Endometrium (tissue), 2 donors: ENCODE results near the gene PTPRF.

Source experiments
- FAIRE-seq: peaks from 2 replicates; lab custom pipeline; 2012; peaks lifted over from hg19 to GRCh38; lab: Jason Lieb, UNC
- donor health status: control.
- donor health status: control.

Gene PTPRF

DNA sequence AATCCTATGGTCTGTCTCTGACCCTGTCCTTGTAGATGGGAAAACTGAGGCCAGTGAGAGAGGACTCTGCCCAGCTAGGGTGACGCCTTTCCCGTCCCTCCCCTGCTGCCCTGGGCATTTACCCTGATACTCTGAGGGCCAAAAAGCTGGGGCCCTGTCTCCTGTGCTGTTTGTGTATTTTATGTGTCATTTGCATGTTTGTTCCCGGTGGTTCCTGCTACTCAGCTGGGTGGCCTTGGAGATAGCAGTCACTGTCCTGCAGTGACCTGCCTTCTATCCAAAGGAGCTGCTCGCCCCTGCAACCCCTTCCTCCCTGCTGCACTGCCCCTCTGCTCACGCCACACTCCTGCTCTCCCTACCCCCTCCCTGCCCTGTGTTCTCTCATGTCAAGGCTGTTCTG is 78.1 kb downstream of the PTPRF start:
- no peak for FAIRE-seq

DNA sequence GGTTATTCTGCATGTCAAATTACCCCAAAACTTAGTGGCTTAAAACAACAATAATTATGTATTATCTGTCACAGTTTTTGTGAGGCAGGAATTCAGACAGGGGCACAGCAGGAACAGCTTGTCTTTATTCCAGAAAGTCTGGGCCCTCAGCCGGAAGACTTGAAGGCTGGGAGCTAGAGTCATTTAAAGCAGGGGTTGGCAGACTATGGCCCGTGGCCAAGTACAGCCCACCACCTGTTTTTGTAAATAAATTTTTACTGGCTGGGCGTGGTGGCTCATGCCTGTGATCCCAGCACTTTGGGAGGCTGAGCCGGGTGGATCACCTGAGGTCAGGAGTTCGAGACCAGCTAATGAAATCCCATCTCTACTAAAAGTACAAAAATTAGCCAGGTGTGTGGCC is 79.7 kb downstream of the PTPRF start:
- FAIRE-seq: no peak

DNA sequence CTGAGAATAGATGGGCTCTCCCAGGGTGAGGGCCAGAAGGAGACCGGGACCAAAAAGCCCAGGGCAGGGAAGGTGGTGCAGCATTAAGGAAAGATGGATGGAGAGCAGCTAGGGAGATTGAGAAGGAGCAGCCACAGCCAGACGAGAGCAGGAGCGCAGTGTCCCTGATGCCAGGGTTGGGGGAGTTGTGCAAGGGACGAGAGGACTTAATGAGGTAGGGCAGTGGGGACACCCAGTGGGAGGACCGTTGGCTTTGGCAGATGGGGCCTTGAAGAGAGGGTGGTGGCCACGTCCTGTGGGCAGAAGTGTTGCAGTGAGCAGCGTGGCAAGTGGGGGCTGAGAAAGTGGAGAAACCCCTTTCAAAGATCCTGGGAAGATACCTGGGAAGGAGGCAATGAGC is 81.3 kb downstream of the PTPRF start:
- no peak for FAIRE-seq

DNA sequence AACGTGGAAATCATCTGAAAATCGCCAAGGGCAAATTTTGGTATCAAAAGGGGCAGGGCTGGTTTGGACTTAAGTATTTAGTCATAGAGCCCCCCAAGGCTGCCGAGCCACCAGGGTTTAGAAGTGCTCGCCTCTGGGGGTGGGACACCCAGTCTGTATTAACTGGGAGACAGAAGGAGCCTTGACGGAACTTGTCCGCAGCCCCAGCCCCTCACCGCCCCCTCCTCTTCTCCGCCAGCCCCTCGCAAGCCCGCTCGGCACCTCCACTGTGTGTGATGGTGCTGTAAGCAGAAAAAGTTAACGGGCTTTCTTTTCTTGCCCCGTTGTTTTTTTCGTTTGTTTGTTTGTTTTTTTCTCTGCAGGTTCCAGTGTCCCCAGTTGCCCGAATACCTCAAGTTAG is 81.7 kb downstream of the PTPRF start:
- FAIRE-seq: no peak

DNA sequence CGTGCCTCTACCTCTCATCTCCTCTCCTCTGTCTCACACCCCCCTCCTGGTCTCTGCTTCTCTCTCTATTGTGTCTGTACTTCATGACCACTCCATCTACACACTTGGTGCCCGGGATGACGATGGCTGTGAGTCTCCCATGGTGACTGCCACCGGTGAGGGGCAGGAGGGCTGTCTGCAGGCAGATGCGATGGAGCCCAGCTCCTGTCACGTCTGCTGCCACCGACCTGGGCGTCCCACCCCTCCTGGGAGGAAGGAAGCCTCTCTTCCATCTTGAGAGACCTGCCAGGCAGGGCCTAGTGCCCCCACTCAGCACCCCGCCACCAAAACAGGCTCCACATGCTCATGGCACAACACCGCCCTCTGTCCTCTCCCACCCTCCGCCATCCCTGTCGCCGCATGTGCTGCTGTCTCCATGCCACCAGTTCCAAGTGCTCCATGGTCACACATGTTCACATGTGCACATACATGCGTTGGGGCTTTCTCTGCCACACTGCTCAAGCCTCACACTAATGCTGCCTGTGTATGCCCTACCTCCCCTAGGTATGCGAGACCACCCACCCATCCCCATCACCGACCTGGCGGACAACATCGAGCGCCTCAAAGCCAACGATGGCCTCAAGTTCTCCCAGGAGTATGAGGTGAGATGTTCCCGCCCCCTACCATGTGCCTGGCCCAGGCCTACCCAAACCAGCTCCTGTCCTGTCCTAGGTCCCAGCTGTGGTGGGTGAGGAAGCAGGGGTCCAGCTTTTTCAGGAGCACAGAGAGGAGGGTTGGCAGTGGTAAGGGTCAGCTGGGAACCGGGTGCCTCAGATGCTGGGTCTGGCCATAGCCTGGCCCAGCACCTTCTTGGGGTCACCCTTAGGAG is 82.6 kb downstream of the PTPRF start:
- FAIRE-seq: no peak

DNA sequence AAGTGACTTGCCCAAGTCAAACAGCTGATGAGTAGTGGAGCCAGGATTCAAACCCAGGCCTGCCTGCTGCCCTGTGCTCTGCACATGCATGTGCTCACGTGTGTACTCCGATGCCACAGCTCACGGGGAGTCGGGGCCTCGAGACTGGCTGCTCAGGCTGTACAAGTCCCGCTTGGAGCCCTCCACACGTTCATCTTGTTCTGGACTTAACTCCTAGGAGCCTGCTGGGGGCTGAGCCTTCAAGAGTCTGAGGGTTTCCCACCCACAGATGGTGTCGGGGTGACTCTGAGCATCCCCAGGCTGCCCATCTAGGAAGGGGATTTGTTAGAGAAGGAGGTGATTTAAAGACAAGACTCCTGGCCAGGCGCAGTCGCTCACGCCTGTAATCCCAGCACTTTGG is 83.5 kb downstream of the PTPRF start:
- no peak for FAIRE-seq

DNA sequence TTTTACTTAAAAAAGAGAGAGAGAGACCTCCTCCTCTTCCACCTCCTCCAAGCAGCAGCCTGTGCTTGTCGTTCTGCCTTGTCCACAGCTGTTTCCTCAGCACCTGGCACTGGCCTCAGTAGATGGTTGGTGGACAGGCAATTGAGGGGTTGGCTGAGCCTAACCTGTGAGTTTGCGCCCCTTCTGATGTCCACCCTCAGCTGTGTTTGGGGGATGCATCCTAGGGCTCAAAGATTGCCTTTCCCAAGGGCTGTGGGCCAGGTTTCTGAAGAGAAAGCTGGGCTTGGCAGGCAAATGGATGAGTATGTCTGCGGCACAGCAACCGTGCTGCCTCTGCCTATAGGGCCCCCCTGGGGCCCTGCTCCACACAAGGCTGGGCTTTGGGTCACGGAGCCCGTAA is 84.2 kb downstream of the PTPRF start:
- FAIRE-seq: no peak

DNA sequence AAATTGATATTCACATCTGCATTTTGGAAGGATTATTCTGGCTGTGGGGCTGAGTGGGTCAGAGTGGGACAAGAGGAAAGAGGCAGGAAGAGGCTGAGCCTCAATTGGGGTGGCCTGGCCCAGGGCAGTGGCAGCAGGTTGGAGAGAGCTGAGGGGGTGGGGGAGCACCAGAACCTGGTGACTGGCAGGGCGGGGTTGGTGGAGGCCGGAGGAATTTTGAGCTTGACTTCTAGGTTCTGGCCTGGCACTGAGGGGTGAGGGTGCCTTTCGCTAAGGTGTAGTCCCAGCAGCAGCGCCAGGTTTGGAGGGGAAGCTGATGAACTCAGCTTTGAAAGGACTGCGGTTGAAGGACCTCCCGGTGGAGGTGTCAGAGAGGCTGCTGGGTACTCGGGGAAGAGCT is 85.7 kb downstream of the PTPRF start:
- no peak for FAIRE-seq

DNA sequence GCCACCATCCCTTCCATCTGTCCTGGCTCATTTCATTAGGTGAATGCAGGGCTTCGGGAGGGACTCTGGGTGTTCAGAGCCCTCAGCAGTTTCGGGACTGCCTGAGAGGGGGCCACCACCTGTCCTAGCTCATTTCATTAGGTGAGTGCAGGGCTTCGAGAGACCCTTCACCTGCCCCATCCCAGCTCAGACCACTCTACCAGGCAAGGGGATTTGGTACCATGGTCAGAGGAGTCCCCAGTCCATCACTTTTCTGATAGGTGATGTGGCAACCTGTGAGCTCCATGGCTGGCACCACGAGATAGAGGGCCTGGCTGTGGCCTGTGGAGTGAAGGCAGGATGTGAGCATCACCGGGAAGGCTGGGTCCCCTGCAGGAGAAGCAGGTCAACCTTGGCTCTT is 86.3 kb downstream of the PTPRF start:
- no peak for FAIRE-seq

DNA sequence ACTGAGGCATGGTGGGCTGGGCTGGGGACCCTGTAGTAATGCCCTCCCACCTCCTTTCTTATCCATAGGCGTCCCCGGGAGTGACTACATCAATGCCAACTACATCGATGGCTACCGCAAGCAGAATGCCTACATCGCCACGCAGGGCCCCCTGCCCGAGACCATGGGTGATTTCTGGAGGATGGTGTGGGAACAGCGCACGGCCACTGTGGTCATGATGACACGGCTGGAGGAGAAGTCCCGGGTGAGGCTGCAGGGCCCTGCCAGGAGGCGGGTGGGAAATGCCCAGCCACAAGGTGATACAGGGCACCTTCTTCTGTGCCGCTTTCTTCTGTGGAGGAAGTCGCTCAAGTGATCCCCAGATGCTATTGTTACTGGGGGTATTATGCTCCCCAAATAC is 87.0 kb downstream of the PTPRF start:
- FAIRE-seq: no peak

DNA sequence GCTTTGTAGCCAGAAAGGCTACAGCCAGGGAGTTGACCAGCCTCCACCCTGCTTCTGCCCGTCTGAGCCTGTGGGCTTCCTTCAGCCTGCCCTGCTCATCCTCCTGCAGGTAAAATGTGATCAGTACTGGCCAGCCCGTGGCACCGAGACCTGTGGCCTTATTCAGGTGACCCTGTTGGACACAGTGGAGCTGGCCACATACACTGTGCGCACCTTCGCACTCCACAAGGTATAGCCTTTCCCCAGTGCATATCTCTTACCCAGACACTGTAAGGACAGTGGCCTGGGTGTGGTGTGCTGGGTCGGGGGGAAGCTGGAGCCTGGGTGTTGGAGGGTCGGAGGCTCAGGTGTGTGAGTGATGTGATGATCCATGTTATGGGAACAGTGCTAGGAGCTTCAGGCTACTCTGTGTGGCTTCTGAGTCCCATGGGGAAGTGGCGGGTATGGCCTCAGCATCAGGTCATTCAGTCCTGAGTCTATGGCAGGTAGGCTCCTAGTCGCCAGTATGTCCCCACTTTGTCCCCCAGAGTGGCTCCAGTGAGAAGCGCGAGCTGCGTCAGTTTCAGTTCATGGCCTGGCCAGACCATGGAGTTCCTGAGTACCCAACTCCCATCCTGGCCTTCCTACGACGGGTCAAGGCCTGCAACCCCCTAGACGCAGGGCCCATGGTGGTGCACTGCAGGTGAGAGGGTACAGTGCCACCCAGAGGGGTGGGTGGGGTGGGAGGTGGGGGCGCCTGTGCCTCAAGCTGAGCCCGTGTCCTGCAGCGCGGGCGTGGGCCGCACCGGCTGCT is 88.0 kb downstream of the PTPRF start:
- no peak for FAIRE-seq

DNA sequence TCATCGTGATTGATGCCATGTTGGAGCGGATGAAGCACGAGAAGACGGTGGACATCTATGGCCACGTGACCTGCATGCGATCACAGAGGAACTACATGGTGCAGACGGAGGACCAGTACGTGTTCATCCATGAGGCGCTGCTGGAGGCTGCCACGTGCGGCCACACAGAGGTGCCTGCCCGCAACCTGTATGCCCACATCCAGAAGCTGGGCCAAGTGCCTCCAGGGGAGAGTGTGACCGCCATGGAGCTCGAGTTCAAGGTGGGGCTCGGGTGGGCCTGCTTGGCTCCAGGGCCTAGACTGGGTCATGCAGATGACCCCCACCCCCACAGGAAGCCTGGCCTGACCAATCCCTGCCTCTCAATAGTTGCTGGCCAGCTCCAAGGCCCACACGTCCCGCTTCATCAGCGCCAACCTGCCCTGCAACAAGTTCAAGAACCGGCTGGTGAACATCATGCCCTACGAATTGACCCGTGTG is 88.7 kb downstream of the PTPRF start:
- no peak for FAIRE-seq

DNA sequence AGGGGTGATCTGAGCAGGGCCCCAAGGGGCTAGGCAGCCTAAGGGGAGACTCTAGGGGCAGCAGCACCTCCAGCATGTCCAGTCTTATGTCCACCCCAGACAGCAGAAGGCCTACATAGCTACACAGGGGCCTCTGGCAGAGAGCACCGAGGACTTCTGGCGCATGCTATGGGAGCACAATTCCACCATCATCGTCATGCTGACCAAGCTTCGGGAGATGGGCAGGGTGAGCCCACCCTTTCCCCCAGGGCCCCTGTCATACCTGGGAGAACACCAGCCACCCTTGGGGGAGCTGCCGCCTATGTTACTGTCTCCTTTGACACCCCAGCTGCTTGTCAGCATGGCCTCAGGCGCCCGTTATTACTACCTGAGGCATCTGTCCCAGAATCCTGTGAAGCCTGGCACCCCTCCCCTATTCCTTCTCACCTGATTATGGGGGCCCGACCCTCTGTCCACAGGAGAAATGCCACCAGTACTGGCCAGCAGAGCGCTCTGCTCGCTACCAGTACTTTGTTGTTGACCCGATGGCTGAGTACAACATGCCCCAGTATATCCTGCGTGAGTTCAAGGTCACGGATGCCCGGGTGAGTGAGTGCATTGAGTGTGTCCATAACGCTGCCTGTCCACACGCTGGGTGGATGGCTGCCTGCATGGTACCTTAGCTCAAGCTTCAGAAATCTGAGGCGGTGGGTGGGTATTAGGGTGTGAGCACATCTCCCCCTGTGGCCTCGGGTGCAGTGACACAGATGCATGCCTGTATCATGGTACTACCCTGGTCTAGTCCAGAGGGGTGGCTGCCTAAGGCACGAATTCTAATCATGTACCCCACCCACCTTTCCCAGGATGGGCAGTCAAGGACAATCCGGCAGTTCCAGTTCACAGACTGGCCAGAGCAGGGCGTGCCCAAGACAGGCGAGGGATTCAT is 89.6 kb downstream of the PTPRF start:
- FAIRE-seq: no peak

DNA sequence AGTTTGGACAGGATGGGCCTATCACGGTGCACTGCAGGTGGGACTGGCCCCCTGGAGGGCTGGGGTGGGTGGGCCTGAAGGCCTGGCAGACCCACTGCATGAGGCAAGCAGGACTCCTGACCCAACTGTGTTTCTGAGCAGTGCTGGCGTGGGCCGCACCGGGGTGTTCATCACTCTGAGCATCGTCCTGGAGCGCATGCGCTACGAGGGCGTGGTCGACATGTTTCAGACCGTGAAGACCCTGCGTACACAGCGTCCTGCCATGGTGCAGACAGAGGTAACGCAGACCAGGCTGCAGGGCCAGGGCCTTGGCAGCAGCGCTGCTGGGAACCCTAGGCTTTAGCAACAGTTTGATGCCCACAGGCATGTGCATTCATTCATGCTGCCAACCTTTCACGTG is 90.3 kb downstream of the PTPRF start:
- no peak for FAIRE-seq

DNA sequence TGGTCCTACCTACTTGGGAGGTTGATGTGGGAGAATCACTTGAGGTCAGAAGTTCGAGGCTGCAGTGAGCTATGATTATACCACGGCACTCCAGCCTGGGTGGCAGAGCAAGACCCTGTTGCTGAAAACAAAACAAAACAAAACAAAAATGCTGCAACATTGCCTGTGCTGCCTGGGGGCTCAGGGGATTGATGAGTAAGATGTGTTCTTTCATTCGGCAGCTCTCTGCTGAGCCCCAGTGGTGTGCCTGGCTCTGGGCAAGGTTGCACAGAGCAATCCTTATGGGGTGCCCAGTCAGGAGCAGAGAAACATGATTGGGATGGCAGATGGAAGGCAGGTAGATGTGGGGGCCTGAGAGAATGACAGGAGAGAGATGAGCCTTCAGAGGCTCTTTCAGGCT is 90.7 kb downstream of the PTPRF start:
- no peak for FAIRE-seq

DNA sequence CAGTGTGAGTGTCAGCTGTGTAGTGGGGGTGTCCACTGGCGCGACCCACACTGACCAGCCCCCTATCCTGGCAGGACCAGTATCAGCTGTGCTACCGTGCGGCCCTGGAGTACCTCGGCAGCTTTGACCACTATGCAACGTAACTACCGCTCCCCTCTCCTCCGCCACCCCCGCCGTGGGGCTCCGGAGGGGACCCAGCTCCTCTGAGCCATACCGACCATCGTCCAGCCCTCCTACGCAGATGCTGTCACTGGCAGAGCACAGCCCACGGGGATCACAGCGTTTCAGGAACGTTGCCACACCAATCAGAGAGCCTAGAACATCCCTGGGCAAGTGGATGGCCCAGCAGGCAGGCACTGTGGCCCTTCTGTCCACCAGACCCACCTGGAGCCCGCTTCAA is 91.2 kb downstream of the PTPRF start:
- no peak for FAIRE-seq

DNA sequence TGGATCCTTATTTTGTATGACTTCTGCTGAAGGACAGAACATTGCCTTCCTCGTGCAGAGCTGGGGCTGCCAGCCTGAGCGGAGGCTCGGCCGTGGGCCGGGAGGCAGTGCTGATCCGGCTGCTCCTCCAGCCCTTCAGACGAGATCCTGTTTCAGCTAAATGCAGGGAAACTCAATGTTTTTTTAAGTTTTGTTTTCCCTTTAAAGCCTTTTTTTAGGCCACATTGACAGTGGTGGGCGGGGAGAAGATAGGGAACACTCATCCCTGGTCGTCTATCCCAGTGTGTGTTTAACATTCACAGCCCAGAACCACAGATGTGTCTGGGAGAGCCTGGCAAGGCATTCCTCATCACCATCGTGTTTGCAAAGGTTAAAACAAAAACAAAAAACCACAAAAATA is 91.8 kb downstream of the PTPRF start:
- FAIRE-seq: peak; percentile 95

DNA sequence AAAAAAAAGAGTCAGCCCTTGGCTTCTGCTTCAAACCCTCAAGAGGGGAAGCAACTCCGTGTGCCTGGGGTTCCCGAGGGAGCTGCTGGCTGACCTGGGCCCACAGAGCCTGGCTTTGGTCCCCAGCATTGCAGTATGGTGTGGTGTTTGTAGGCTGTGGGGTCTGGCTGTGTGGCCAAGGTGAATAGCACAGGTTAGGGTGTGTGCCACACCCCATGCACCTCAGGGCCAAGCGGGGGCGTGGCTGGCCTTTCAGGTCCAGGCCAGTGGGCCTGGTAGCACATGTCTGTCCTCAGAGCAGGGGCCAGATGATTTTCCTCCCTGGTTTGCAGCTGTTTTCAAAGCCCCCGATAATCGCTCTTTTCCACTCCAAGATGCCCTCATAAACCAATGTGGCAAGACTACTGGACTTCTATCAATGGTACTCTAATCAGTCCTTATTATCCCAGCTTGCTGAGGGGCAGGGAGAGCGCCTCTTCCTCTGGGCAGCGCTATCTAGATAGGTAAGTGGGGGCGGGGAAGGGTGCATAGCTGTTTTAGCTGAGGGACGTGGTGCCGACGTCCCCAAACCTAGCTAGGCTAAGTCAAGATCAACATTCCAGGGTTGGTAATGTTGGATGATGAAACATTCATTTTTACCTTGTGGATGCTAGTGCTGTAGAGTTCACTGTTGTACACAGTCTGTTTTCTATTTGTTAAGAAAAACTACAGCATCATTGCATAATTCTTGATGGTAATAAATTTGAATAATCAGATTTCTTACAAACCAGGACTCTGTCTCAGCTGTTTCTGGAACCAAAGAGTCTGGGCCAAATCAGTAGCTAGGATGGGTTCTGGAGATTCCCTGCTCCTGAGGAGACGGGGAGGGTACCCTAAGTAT is 92.5 kb downstream of the PTPRF start:
- FAIRE-seq: no peak

DNA sequence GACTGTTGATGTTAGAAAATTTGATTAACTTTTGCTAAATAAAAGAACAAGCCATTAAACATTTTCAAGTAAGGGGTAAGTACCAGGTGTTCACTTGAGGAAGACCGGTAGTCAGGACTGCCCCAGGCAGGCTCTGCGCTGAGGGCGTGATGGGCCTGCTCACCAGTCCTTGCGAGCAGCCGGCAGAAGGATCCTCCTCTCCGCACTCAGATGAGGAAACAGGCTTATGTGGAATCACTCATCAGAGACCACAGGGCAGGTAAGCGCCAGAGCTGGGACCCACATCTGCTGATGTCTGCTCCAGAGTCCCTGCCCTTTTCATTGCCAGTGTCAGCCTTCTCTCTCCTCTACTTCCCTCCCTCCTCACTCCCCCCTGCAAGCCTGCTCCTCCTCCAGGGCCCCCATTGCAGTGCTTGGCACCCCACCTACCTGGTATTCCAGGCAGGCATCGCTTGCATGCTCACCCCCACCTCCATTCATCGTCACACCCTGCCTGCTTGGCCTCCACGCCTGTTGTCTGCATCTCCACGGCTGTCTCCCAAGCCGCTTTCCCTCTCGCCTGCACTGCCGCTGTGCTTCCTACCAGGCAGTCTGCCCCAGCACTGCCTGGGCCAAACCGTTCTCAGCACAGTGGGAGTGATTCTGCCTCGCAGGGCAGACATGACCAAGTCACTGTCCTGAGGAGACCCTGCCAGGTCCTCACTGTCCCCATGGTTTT is 94.5 kb downstream of the PTPRF start:
- no peak for FAIRE-seq

DNA sequence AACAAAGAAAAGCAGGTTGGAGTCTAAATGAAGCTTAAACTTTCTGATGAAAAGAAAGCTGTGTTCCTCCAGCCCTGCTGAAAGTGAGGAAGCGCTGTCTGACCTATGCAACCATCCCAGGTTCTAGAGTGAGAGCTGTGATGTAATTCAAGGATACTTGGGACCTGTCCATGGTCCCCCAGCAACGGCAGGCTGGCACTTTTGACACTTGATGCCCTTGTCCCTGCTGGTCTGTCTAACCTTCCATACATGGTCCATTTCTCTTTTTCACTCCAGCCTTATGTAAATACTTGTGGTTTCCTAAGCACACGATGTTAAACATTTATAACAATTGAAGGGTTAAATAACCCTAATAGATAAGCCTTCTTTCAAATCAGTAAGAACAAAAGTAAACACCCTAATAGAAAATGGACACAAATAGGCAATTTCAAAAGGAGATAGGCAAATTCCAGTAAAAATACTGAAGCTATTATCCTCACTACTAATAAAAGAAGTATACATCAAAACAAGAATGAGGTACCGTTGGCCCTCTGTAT is 101.5 kb downstream of the PTPRF start:
- FAIRE-seq: no peak
